CD4-positive, CD25-positive, alpha-beta regulatory T cell (primary cell): ENCODE measurements around the gene NACC1. TPM values are rescaled to one million over a fixed set of nuclear protein-coding genes. Genes with fewer than 3 reads are reported as not detected.

Experiments used
- ATAC-seq, 2 donors: fragments of 150-1000 bp; cut with Tn5 transposase; one replicate each; pipeline ENCODE4 v1.10.0; 2021; ENCODE audit warnings: low read depth in 2 of 2, moderate number of reproducible peaks in 2 of 2, moderate library complexity in 1 of 2
- DNase-seq, 3 donors: peaks; one replicate each; pipeline versions ENCODE4 v3.0.0 to v3.0.0-alpha.2; 2012 to 2022; ENCODE audit warnings: mixed read lengths in 1 of 3
- H3K27ac ChIP-seq: one replicate; pipeline ENCODE4 v1.7.0; 2013; ENCODE audit warnings: mild to moderate bottlenecking, low read length; ENCODE audit not compliant: insufficient read depth, poor library complexity, severe bottlenecking
- H3K27me3 ChIP-seq: one replicate; pipeline ENCODE4 v1.7.0; 2013; ENCODE audit warnings: low read length; ENCODE audit not compliant: control insufficient read depth, insufficient read depth
- H3K36me3 ChIP-seq: one replicate; pipeline ENCODE4 v1.7.0; 2013; ENCODE audit warnings: mild to moderate bottlenecking, low read length, moderate library complexity; ENCODE audit not compliant: control insufficient read depth, insufficient read depth
- H3K4me1 ChIP-seq: 2 replicates; pipeline ENCODE4 v1.7.0; 2013; ENCODE audit warnings: mild to moderate bottlenecking, low read length; ENCODE audit not compliant: insufficient read depth, control insufficient read depth, poor library complexity, severe bottlenecking
- H3K4me3 ChIP-seq: one replicate; pipeline ENCODE4 v1.7.0; 2013; ENCODE audit warnings: low read depth, mild to moderate bottlenecking, low read length, moderate library complexity
- H3K9me3 ChIP-seq, 2 experiments: 1 replicate in 1 of 2; 2 replicates in 1 of 2; pipeline ENCODE4 v1.7.0; 2013; ENCODE audit warnings: low read length in 2 of 2, mild to moderate bottlenecking in 1 of 2, moderate library complexity in 1 of 2; ENCODE audit not compliant: control insufficient read depth in 2 of 2
- H3K27ac Mint-ChIP-seq, 3 donors: one replicate each; pipeline ENCODE4 v1.8.0; 2020 to 2022; ENCODE audit warnings: mild to moderate bottlenecking in 3 of 3, mixed read lengths in 3 of 3, moderate library complexity in 2 of 3
- H3K27me3 Mint-ChIP-seq: one replicate; pipeline ENCODE4 v1.8.0; 2022; ENCODE audit warnings: mild to moderate bottlenecking, mixed read lengths
- H3K36me3 Mint-ChIP-seq: one replicate; pipeline ENCODE4 v1.8.0; 2020; ENCODE audit warnings: mixed read lengths
- H3K4me1 Mint-ChIP-seq, 4 donors: one replicate each; pipeline ENCODE4 v1.8.0; 2020 to 2022; ENCODE audit warnings: mixed read lengths in 4 of 4, mild to moderate bottlenecking in 1 of 4
- H3K4me3 Mint-ChIP-seq, 4 donors: one replicate each; pipeline ENCODE4 v1.8.0; 2020 to 2022; ENCODE audit warnings: mild to moderate bottlenecking in 4 of 4, mixed read lengths in 4 of 4, moderate library complexity in 3 of 4
- H3K9me3 Mint-ChIP-seq, 7 donors: one replicate each; pipeline ENCODE4 v1.8.0; 2020 to 2022; ENCODE audit warnings: mixed read lengths in 7 of 7, mild to moderate bottlenecking in 3 of 7, moderate library complexity in 2 of 7
- polyA plus RNA-seq, 4 donors: library from polyadenylated mRNA; unstranded; fragments of 300-500 nt; fragmentation: Illumina TruSeq; gene quantifications; one replicate each; pipeline ENCODE4 v1.2.3, GENCODE V29; 2021
- total RNA-seq: library from RNA; stranded (reverse); gene quantifications from one replicate; pipeline ENCODE4 v1.2.3, GENCODE V29; 2022

NACC1 gene
- total and polyA plus RNA-seq, 5 donors from 2014 or later: 0.71 to 25.4 (median 1.4) TPM

DNA sequence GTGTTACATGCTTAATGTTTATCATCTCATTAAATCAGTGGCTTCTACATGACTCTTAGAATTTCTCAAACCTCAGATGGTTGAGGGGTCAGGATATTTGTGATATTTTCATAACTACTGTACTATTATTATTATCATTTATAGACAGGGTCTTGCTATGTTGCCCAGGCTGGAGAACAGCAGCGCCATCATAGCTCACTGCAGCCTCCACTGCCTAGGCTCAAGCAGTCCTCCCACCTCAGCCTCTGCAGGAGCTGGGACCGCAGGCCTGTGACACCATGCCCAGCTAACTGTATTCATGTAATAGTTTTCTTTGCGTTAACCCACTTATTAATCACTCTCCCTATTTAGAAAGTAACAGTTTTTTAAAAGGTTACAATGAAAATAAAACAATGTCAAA lies 41.6 kb downstream of the NACC1 start:
- Mint-ChIP-seq H3K27ac (peak overlapping the region; percentile 51 to 98 (median 73)), H3K36me3 (no peaks in the 10 kb centered on the region), H3K27me3 (peaks cover 18% of the 10 kb centered on the region), H3K4me3 (peak overlapping the region; percentile 45 to 84 (median 78)), H3K9me3 (peaks cover 0 to 2% (median 0%) of the 10 kb centered on the region in 7 donors), H3K4me1 (peaks cover 8 to 82% (median 42%) of the 10 kb centered on the region in 4 donors)
- Histone ChIP-seq H3K4me1 (peaks cover 86% of the 10 kb centered on the region), H3K36me3 (no peaks in the 10 kb centered on the region), H3K27me3 (no peaks in the 10 kb centered on the region), H3K27ac (peak overlapping the region; percentile 15), H3K4me3 (no peak overlapping the region), H3K9me3 (no peaks in the 10 kb centered on the region)
- ATAC-seq (no peak), DNase-seq (no peak)

DNA sequence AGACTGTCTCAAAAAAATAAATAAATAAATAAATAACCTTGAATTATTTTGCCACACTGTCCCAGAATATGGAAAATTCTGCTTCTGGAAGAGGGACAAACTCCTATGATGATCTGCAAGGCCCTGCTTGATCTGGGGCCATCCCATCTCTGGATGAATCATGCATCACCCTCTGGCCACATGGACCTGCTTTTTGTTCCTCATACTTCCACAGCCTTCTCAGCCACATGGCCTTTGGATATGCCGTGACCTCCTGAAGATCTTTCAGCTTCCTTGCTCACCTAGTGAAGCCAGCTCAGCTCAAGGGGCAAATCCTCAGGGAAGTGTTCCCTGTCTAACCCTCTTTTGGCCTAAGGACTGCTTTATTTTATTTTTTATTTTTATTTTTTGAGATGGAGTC lies 42.5 kb downstream of the NACC1 start:
- Mint-ChIP-seq H3K9me3 (no peaks in the 10 kb centered on the region), H3K27ac (peak overlapping the region in 1 of 3 donors; percentile 36), H3K36me3 (no peaks in the 10 kb centered on the region), H3K4me1 (peaks cover 10 to 87% (median 41%) of the 10 kb centered on the region in 4 donors), H3K4me3 (peak overlapping the region in 2 of 4 donors; percentile 74 to 79), H3K27me3 (peaks cover 12% of the 10 kb centered on the region)
- ATAC-seq: no peak
- Histone ChIP-seq H3K27me3 (no peaks in the 10 kb centered on the region), H3K36me3 (no peaks in the 10 kb centered on the region), H3K4me1 (peaks cover 87% of the 10 kb centered on the region), H3K4me3 (no peak overlapping the region), H3K9me3 (no peaks in the 10 kb centered on the region), H3K27ac (peak overlapping the region; percentile 90)
- DNase-seq: no peak

DNA sequence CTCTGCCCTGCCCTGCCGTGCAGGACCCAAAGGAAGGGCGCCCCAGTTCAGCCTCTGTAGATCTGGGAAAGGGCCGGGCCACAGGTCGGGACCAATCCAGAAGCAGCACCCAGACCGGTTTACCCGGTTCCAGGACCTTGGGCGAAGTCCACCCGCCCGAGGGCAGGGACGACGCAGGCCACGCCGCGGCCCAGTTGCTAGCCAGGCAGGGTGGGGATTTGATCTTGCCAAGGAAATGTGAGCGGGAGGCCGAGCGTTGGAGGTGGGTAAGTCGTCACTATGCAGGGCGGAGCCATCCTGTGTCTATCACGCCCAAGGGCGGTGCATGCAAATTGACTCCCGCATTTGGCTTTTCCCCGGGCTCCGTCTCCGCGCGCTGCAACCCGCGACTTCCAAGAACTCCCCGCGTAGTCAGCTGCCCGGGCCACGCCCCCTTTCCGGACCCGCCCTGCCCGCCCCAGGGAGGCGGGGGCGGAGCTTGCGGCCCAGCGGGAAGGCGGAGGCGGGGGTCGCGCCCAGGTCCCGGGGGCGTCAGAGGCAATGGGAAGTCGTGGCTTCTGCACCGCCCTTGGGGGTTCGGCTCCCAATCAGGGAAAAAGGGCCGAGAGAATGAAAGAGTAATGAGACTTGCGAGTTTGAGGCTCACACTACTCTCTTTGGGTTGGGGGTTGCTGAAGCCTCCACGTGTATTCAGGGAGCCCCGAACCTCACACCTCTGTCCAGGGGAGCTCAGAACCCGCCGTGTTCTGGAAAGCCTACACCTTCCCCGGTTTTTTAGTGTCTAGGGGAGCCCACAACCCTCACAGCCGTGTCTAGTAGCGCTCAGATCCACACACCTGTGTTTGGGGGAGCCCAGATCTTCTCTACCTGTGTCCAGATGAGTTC lies 44.9 kb downstream of the NACC1 start:
- Mint-ChIP-seq H3K27me3 (no peaks in the 10 kb centered on the region), H3K27ac (peak overlapping the region; percentile 97 to 98 (median 97)), H3K9me3 (no peaks in the 10 kb centered on the region), H3K36me3 (no peaks in the 10 kb centered on the region), H3K4me1 (peaks cover 10 to 89% (median 36%) of the 10 kb centered on the region in 4 donors), H3K4me3 (peak overlapping the region; percentile 89 to 97 (median 93))
- H3K4me1 ChIP-seq: peaks cover 92% of the 10 kb centered on the region
- H3K27ac ChIP-seq: peak overlapping the region; percentile 90
- no peaks in the 10 kb centered on the region for H3K9me3 ChIP-seq
- peak; percentile 38 for ATAC-seq
- H3K4me3 ChIP-seq: peak overlapping the region; percentile 81
- peak; percentile 56 to 97 (median 83) for DNase-seq
- H3K36me3 ChIP-seq: no peaks in the 10 kb centered on the region
- no peaks in the 10 kb centered on the region for H3K27me3 ChIP-seq

GRCh38 chr19:13163609-13164342 lies 45.7 kb downstream of the NACC1 start:
- ATAC-seq (no peak), DNase-seq (peak; percentile 22 to 65 (median 33))
- Histone ChIP-seq H3K27ac (peak overlapping the region; percentile 90), H3K4me1 (peaks cover 94% of the 10 kb centered on the region), H3K9me3 (no peaks in the 10 kb centered on the region), H3K36me3 (no peaks in the 10 kb centered on the region), H3K27me3 (no peaks in the 10 kb centered on the region), H3K4me3 (peak overlapping the region; percentile 40)
- peaks cover 10 to 87% (median 35%) of the 10 kb centered on the region in 4 donors for H3K4me1 Mint-ChIP-seq
- H3K36me3 Mint-ChIP-seq: no peaks in the 10 kb centered on the region
- H3K9me3 Mint-ChIP-seq: no peaks in the 10 kb centered on the region
- H3K4me3 Mint-ChIP-seq: peak overlapping the region; percentile 89 to 97 (median 92)
- peak overlapping the region; percentile 97 to 98 (median 97) for H3K27ac Mint-ChIP-seq
- no peaks in the 10 kb centered on the region for H3K27me3 Mint-ChIP-seq

GRCh38 chr19:13164343-13165161 lies 46.5 kb downstream of the NACC1 start:
- Mint-ChIP-seq H3K9me3 (no peaks in the 10 kb centered on the region), H3K27ac (peak overlapping the region; percentile 97 to 98 (median 97)), H3K4me3 (peak overlapping the region; percentile 49 to 92 (median 78)), H3K27me3 (no peaks in the 10 kb centered on the region), H3K36me3 (no peaks in the 10 kb centered on the region), H3K4me1 (peaks cover 10 to 90% (median 41%) of the 10 kb centered on the region in 4 donors)
- Histone ChIP-seq H3K4me1 (peaks cover 98% of the 10 kb centered on the region), H3K9me3 (no peaks in the 10 kb centered on the region), H3K27me3 (no peaks in the 10 kb centered on the region), H3K36me3 (no peaks in the 10 kb centered on the region), H3K27ac (peak overlapping the region; percentile 90), H3K4me3 (no peak overlapping the region)
- peak; percentile 21 to 52 (median 30) for DNase-seq
- no peak for ATAC-seq

- DNase-seq (no peak), ATAC-seq (no peak)
- Histone ChIP-seq H3K27ac (peak overlapping the region; percentile 90), H3K36me3 (no peaks in the 10 kb centered on the region), H3K4me3 (no peak overlapping the region), H3K9me3 (no peaks in the 10 kb centered on the region), H3K4me1 (peaks cover 99% of the 10 kb centered on the region), H3K27me3 (no peaks in the 10 kb centered on the region)
- Mint-ChIP-seq H3K36me3 (no peaks in the 10 kb centered on the region), H3K4me3 (peak overlapping the region; percentile 65 to 93 (median 87)), H3K27me3 (no peaks in the 10 kb centered on the region), H3K27ac (peak overlapping the region; percentile 89 to 98 (median 97)), H3K4me1 (peaks cover 6 to 91% (median 44%) of the 10 kb centered on the region in 4 donors), H3K9me3 (no peaks in the 10 kb centered on the region)
These were observed 47.3 kb downstream of the NACC1 start for GRCh38 chr19:13165162-13165997.
